Measurements from ENCODE around the gene BAZ1A.

- no peak for TF ChIP-seq POLR2AphosphoS5 (IDR thresholded peaks at IDR 0.05; ENCODE audit: insufficient read depth in 1 of 2, low read depth in 1 of 2)
- TF ChIP-seq, protein P1, sequence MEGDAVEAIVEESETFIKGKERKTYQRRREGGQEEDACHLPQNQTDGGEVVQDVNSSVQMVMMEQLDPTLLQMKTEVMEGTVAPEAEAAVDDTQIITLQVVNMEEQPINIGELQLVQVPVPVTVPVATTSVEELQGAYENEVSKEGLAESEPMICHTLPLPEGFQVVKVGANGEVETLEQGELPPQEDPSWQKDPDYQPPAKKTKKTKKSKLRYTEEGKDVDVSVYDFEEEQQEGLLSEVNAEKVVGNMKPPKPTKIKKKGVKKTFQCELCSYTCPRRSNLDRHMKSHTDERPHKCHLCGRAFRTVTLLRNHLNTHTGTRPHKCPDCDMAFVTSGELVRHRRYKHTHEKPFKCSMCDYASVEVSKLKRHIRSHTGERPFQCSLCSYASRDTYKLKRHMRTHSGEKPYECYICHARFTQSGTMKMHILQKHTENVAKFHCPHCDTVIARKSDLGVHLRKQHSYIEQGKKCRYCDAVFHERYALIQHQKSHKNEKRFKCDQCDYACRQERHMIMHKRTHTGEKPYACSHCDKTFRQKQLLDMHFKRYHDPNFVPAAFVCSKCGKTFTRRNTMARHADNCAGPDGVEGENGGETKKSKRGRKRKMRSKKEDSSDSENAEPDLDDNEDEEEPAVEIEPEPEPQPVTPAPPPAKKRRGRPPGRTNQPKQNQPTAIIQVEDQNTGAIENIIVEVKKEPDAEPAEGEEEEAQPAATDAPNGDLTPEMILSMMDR (IDR thresholded peaks at IDR 0.05): no peak
Observed at GRCh38 chr14:34775342-34775741, 99.8 kb downstream of the BAZ1A start.

All from vagina (tissue), 2 donors.